ENCODE measurements around the gene PLXDC2. TPM values are rescaled to one million over a fixed set of nuclear protein-coding genes. Genes with fewer than 3 reads are reported as not detected.

The PLXDC2 gene
- total and polyA plus RNA-seq, 2 experiments from 2014 or later: 13.5 to 19.4 TPM

GRCh38 chr10:19847321-19847720 lies 31.1 kb downstream of the PLXDC2 start:
- peaks cover 60% of the 10 kb centered on the region for H3K4me1 Mint-ChIP-seq
- Histone ChIP-seq H3F3A (replicated peaks; ENCODE audit: low read depth) (no peaks in the 10 kb centered on the region), H3K27me3 (ENCODE audit: insufficient read depth) (no peaks in the 10 kb centered on the region), H4K20me1 (replicated peaks; ENCODE audit: insufficient read depth) (no peaks in the 10 kb centered on the region), H3K4me1 (ENCODE audit: insufficient read depth) (peaks cover 38% of the 10 kb centered on the region), H3K9me2 (ENCODE audit: insufficient read depth) (no peaks in the 10 kb centered on the region), H3K4me3 (no peak overlapping the region), H3K4me2 (no peak overlapping the region), H3K36me3 (ENCODE audit: insufficient read depth) (no peaks in the 10 kb centered on the region), H3K27ac (ENCODE audit: low read depth) (no peak overlapping the region), H3K79me2 (replicated peaks; ENCODE audit: insufficient read depth) (peaks cover 80% of the 10 kb centered on the region), H2AFZ (no peak overlapping the region)
- TF ChIP-seq REST (IDR thresholded peaks at IDR 0.05; ENCODE audit: unreplicated experiment): no peak
- TF ChIP-seq ETS1 (IDR thresholded peaks at IDR 0.05): no peak
- no peak for TF ChIP-seq STAT1 (IDR thresholded peaks at IDR 0.05; ENCODE audit: unreplicated experiment)
- no peak for TF ChIP-seq CTCF (conservative IDR thresholded peaks at IDR 0.05; ENCODE audit: low read depth in 2 of 2)
- no peak for TF ChIP-seq ZNF114 (CRISPR knock-in tag; IDR thresholded peaks at IDR 0.05)
- TF ChIP-seq ZNF331 (CRISPR knock-in tag; IDR thresholded peaks at IDR 0.05; ENCODE audit: low read depth): no peak
- no peak for TF ChIP-seq EZH2 (IDR thresholded peaks at IDR 0.05; ENCODE audit: low read depth, unreplicated experiment)
- no peak for TF ChIP-seq POLR2AphosphoS5 (IDR thresholded peaks at IDR 0.05; ENCODE audit: low read depth)
- no peak for TF ChIP-seq ZNF462 (CRISPR knock-in tag; IDR thresholded peaks at IDR 0.05)
- no peak for TF ChIP-seq JUNB (IDR thresholded peaks at IDR 0.05; ENCODE audit: unreplicated experiment)
- no peak for TF ChIP-seq CREB1 (CRISPR knock-in tag; IDR thresholded peaks at IDR 0.05; ENCODE audit: low read depth)
- TF ChIP-seq NANOG (IDR thresholded peaks at IDR 0.05; ENCODE audit: borderline replicate concordance): no peak
- no peak for TF ChIP-seq EZH2phosphoT487 (IDR thresholded peaks at IDR 0.05; ENCODE audit: unreplicated experiment)
- H3K27ac Mint-ChIP-seq: no peak overlapping the region
- H3K4me3 Mint-ChIP-seq: no peak overlapping the region
- no peaks in the 10 kb centered on the region; the same call in 2 of the 3 replicates for H3K9me3 Mint-ChIP-seq
- ATAC-seq (no peak), DNase-seq (ENCODE audit: low spot score) (peak; percentile 21)
- H3K27me3 Mint-ChIP-seq (ENCODE audit: insufficient read depth, low read depth, poor library complexity): no peaks in the 10 kb centered on the region
- peaks cover 5% of the 10 kb centered on the region; the same call in 2 of the 3 replicates for H3K36me3 Mint-ChIP-seq (ENCODE audit: low read depth)
